Activated naive CD4-positive, alpha-beta T cell treated with anti-CD3 and anti-CD28 coated beads, Interleukin-2, amount 50 U/mL, for 72 hours (primary cell): ENCODE results near the gene SLC24A3. TPM values are rescaled to one million over a fixed set of nuclear protein-coding genes. Genes with fewer than 3 reads are reported as not detected.

Experiments used
- ATAC-seq, 2 donors: fragments of 150-1000 bp; cut with Tn5 transposase; 2 replicates each; pipeline ENCODE4 v1.10.0; 2021; ENCODE audit warnings: mild to moderate bottlenecking in 2 of 2, moderate library complexity in 2 of 2
- DNase-seq, 2 donors: peaks; one replicate each; pipeline ENCODE4 v3.0.0; 2021 to 2022; ENCODE audit warnings: low spot score in 2 of 2
- H3K27ac Mint-ChIP-seq, 2 donors: one replicate each; pipeline ENCODE4 v1.8.0; 2022; ENCODE audit warnings: mild to moderate bottlenecking in 2 of 2, mixed read lengths in 2 of 2
- H3K36me3 Mint-ChIP-seq, 2 donors: one replicate each; pipeline ENCODE4 v1.8.0; 2022; ENCODE audit warnings: mixed read lengths in 2 of 2
- H3K9me3 Mint-ChIP-seq, 2 donors: one replicate each; pipeline ENCODE4 v1.8.0; 2022; ENCODE audit warnings: mixed read lengths in 2 of 2
- total RNA-seq, 2 donors: library from RNA; stranded (reverse); gene quantifications; one replicate each; pipeline ENCODE4 v1.2.3, GENCODE V29; 2022

Gene SLC24A3
- total RNA-seq, 2 donors from 2014 or later: not detected

- no peaks in the 10 kb centered on the region for H3K9me3 Mint-ChIP-seq
- no peak overlapping the region for H3K27ac Mint-ChIP-seq
- ATAC-seq: no peak
- DNase-seq: no peak
- no peaks in the 10 kb centered on the region for H3K36me3 Mint-ChIP-seq
Measured at GRCh38 chr20:19758501-19759331, 546.3 kb downstream of the SLC24A3 start.

- Mint-ChIP-seq H3K36me3 (no peaks in the 10 kb centered on the region), H3K9me3 (no peaks in the 10 kb centered on the region), H3K27ac (no peak overlapping the region)
- ATAC-seq (no peak), DNase-seq (no peak)
Measured at GRCh38 chr20:19760371-19760721, 547.9 kb downstream of the SLC24A3 start.

GRCh38 chr20:19761326-19761725 lies 548.9 kb downstream of the SLC24A3 start:
- Mint-ChIP-seq H3K27ac (no peak overlapping the region), H3K9me3 (no peaks in the 10 kb centered on the region), H3K36me3 (no peaks in the 10 kb centered on the region)
- no peak for DNase-seq
- ATAC-seq: no peak

GRCh38 chr20:19761841-19762240 lies 549.4 kb downstream of the SLC24A3 start:
- ATAC-seq: no peak
- no peaks in the 10 kb centered on the region for H3K9me3 Mint-ChIP-seq
- H3K27ac Mint-ChIP-seq: no peak overlapping the region
- no peaks in the 10 kb centered on the region for H3K36me3 Mint-ChIP-seq
- no peak for DNase-seq

GRCh38 chr20:19764207-19764606 lies 551.8 kb downstream of the SLC24A3 start:
- ATAC-seq (no peak), DNase-seq (no peak)
- no peak overlapping the region for H3K27ac Mint-ChIP-seq
- no peaks in the 10 kb centered on the region for H3K9me3 Mint-ChIP-seq
- H3K36me3 Mint-ChIP-seq: no peaks in the 10 kb centered on the region

- H3K27ac Mint-ChIP-seq: no peak overlapping the region
- ATAC-seq (no peak), DNase-seq (no peak)
- H3K36me3 Mint-ChIP-seq: no peaks in the 10 kb centered on the region
- H3K9me3 Mint-ChIP-seq: no peaks in the 10 kb centered on the region
Measured at GRCh38 chr20:19765266-19765665, 552.8 kb downstream of the SLC24A3 start.

GRCh38 chr20:19765913-19766312 lies 553.5 kb downstream of the SLC24A3 start:
- no peaks in the 10 kb centered on the region for H3K9me3 Mint-ChIP-seq
- no peak for ATAC-seq

GRCh38 chr20:19767070-19767469 lies 554.6 kb downstream of the SLC24A3 start:
- ATAC-seq (no peak), DNase-seq (no peak)
- Mint-ChIP-seq H3K9me3 (no peaks in the 10 kb centered on the region), H3K27ac (no peak overlapping the region), H3K36me3 (no peaks in the 10 kb centered on the region)

More at GRCh38 chr20:19765913-19766312, 553.5 kb downstream of the SLC24A3 start:
- Mint-ChIP-seq H3K36me3 (no peaks in the 10 kb centered on the region), H3K27ac (no peak overlapping the region)
- no peak for DNase-seq

- DNase-seq (no peak), ATAC-seq (no peak)
- H3K9me3 Mint-ChIP-seq: no peaks in the 10 kb centered on the region
- no peak overlapping the region for H3K27ac Mint-ChIP-seq
- no peaks in the 10 kb centered on the region for H3K36me3 Mint-ChIP-seq
Measured at GRCh38 chr20:19768325-19768842, 555.9 kb downstream of the SLC24A3 start.

- DNase-seq (no peak), ATAC-seq (no peak)
- H3K9me3 Mint-ChIP-seq: no peaks in the 10 kb centered on the region
- no peaks in the 10 kb centered on the region for H3K36me3 Mint-ChIP-seq
- H3K27ac Mint-ChIP-seq: no peak overlapping the region
Measured at GRCh38 chr20:19769507-19769906, 557.1 kb downstream of the SLC24A3 start.

- no peak for DNase-seq
- no peak for ATAC-seq
- no peaks in the 10 kb centered on the region for H3K9me3 Mint-ChIP-seq
- no peak overlapping the region for H3K27ac Mint-ChIP-seq
- no peaks in the 10 kb centered on the region for H3K36me3 Mint-ChIP-seq
Measured at GRCh38 chr20:19770375-19770774, 557.9 kb downstream of the SLC24A3 start.

- H3K36me3 Mint-ChIP-seq: no peaks in the 10 kb centered on the region
- ATAC-seq (no peak), DNase-seq (no peak)
- H3K9me3 Mint-ChIP-seq: no peaks in the 10 kb centered on the region
- H3K27ac Mint-ChIP-seq: no peak overlapping the region
Measured at GRCh38 chr20:19771031-19771430, 558.6 kb downstream of the SLC24A3 start.
